Chondrocyte (in vitro differentiated cells): ENCODE results near the gene SLC30A3. TPM values are rescaled to one million over a fixed set of nuclear protein-coding genes. Genes with fewer than 3 reads are reported as not detected.

ENCODE experiments used
- DNase-seq: peaks from one replicate; pipeline ENCODE4 v3.0.0; 2021; ENCODE audit warnings: mixed read lengths, low spot score
- H3K27ac Mint-ChIP-seq: one replicate; pipeline ENCODE4 v1.8.0; 2021; ENCODE audit warnings: mild to moderate bottlenecking, moderate library complexity, mixed read lengths; ENCODE audit not compliant: unreplicated experiment
- H3K27me3 Mint-ChIP-seq: 2 replicates; pipeline ENCODE4 v1.8.0; 2021; ENCODE audit warnings: low read depth, mixed read lengths
- H3K36me3 Mint-ChIP-seq: 2 replicates; pipeline ENCODE4 v1.8.0; 2021; ENCODE audit warnings: low read depth, mixed read lengths
- H3K4me1 Mint-ChIP-seq: 2 replicates; pipeline ENCODE4 v1.8.0; 2021; ENCODE audit warnings: low read depth, mild to moderate bottlenecking, mixed read lengths
- H3K4me3 Mint-ChIP-seq: one replicate; pipeline ENCODE4 v1.8.0; 2021; ENCODE audit warnings: mild to moderate bottlenecking, moderate library complexity, mixed read lengths; ENCODE audit not compliant: unreplicated experiment
- H3K9me3 Mint-ChIP-seq: 2 replicates; pipeline ENCODE4 v1.8.0; 2021; ENCODE audit warnings: low read depth, mixed read lengths
- CTCF ChIP-seq: fragments of 200-600 bp; sonication (generic); IDR thresholded peaks from 2 replicates; pipeline ENCODE4 v1.5.0; 2021; ENCODE audit warnings: antibody characterized with exemption, mild to moderate bottlenecking, moderate library complexity
- total RNA-seq: library from RNA; stranded (reverse); gene quantifications from 3 replicates; pipeline ENCODE4 v1.2.1, GENCODE V29; 2021

The SLC30A3 gene
- total RNA-seq, 1 donor from 2014 or later, result 0.17 TPM

DNA sequence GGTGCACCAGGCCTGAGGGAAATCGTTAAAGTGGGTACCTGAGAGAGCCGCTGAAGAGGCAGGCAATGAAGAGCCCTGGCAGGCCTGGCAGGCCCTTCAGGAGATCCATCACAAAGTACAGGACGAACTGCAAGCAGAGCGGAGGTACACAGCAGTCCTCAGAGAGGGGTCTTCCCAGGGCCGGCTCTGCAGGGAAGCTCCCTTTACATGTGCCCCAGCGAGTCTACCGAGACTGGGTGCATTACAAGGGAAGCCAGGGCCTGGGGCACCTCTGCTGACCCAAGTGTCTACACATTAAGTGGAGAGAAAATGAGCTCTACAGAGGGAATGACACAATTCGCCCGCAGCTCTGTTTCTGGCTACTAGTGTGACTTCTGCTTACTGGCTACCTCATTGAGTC, 59.1 kb downstream of the SLC30A3 start:
- Mint-ChIP-seq H3K4me1 (no peaks in the 10 kb centered on the region), H3K27ac (no peak overlapping the region), H3K4me3 (no peak overlapping the region), H3K36me3 (peaks cover 49% of the 10 kb centered on the region), H3K27me3 (no peaks in the 10 kb centered on the region), H3K9me3 (no peaks in the 10 kb centered on the region)
- no peak for DNase-seq
- TF ChIP-seq CTCF, result no peak

Other genes with a start within 250 kb of the SLC30A3 start
- 107 to 166 TPM (median 110 TPM) in 3 replicates for gene TMEM214, start 230.1 kb downstream of the SLC30A3 start, total RNA-seq
- 14.0 to 31.8 TPM (median 16.3 TPM) in 3 replicates for gene AGBL5, start 211.4 kb downstream of the SLC30A3 start, total RNA-seq
- 473 to 494 TPM (median 478 TPM) in 3 replicates for gene OST4, start 191.4 kb downstream of the SLC30A3 start, total RNA-seq
- 180 to 235 TPM (median 182 TPM) in 3 replicates for gene EMILIN1, start 184.4 kb downstream of the SLC30A3 start, total RNA-seq
- 1.2 to 1.9 TPM (median 1.3 TPM) in 3 replicates for gene KHK, start 176.3 kb downstream of the SLC30A3 start, total RNA-seq
- gene CGREF1, start 143.9 kb downstream of the SLC30A3 start, total RNA-seq, result 9.6 to 15.9 TPM (median 13.5 TPM) in 3 replicates
- 0.30 to 0.44 TPM (median 0.31 TPM) in 3 replicates for gene ABHD1, start 139.2 kb downstream of the SLC30A3 start, total RNA-seq
- 44.7 to 53.0 TPM (median 49.4 TPM) in 3 replicates for gene PREB, start 128.4 kb downstream of the SLC30A3 start, total RNA-seq
- gene PRR30, start 123.6 kb downstream of the SLC30A3 start, total RNA-seq, result not detected in 3 replicates
- gene TCF23, start 114.0 kb downstream of the SLC30A3 start, total RNA-seq, result not detected in 3 replicates
- gene ATRAID, start 51.0 kb downstream of the SLC30A3 start, total RNA-seq, result 79.0 to 116 TPM (median 91.2 TPM) in 3 replicates
- gene SLC5A6, start 50.8 kb downstream of the SLC30A3 start, total RNA-seq, result 21.8 to 27.9 TPM (median 24.3 TPM) in 3 replicates
- gene CAD, start 45.7 kb downstream of the SLC30A3 start, total RNA-seq, result 54.8 to 88.4 TPM (median 55.0 TPM) in 3 replicates
- not detected in 3 replicates for gene DNAJC5G, start 12.4 kb upstream of the SLC30A3 start, total RNA-seq
- not detected in 3 replicates for gene TRIM54, start 19.4 kb upstream of the SLC30A3 start, total RNA-seq
- 1.2 to 2.7 TPM (median 1.5 TPM) in 3 replicates for gene UCN, start 45.4 kb upstream of the SLC30A3 start, total RNA-seq
- gene MPV17, start 60.0 kb upstream of the SLC30A3 start, total RNA-seq, result 57.6 to 68.7 TPM (median 57.7 TPM) in 3 replicates
- 42.0 to 55.3 TPM (median 43.2 TPM) in 3 replicates for gene GTF3C2, start 93.7 kb upstream of the SLC30A3 start, total RNA-seq
- 43.1 to 46.2 TPM (median 44.0 TPM) in 3 replicates for gene EIF2B4, start 107.3 kb upstream of the SLC30A3 start, total RNA-seq
- gene SNX17, start 107.6 kb upstream of the SLC30A3 start, total RNA-seq, result 108 to 130 TPM (median 111 TPM) in 3 replicates
- gene ZNF513, start 117.7 kb upstream of the SLC30A3 start, total RNA-seq, result 15.3 to 23.2 TPM (median 15.5 TPM) in 3 replicates
- 55.7 to 72.8 TPM (median 59.4 TPM) in 3 replicates for gene PPM1G, start 146.5 kb upstream of the SLC30A3 start, total RNA-seq
- 125 to 143 TPM (median 128 TPM) in 3 replicates for gene NRBP1, start 165.6 kb upstream of the SLC30A3 start, total RNA-seq
- 1.1 to 3.6 TPM (median 1.4 TPM) in 3 replicates for gene KRTCAP3, start 179.3 kb upstream of the SLC30A3 start, total RNA-seq
- 19.3 to 36.9 TPM (median 21.5 TPM) in 3 replicates for gene IFT172, start 226.7 kb upstream of the SLC30A3 start, total RNA-seq
- gene FNDC4, start 232.2 kb upstream of the SLC30A3 start, total RNA-seq, result 8.6 to 17.7 TPM (median 17.4 TPM) in 3 replicates
- 0.21 TPM in 1 of 3 replicates, not detected in the others for gene GCKR, start 233.8 kb upstream of the SLC30A3 start, total RNA-seq